RWPE2 (cell line): ENCODE results near the gene COL4A2.

Experiments
- ATAC-seq: fragments of 200-7000 bp; cut with Tn5 transposase; 3 replicates; pipeline ENCODE4 v1.9.1; 2021; ENCODE audit warnings: low read depth
- DNase-seq: peaks from one replicate; pipeline ENCODE4 v3.0.0-alpha.2; 2020; ENCODE audit warnings: low spot score
- H3K27ac ChIP-seq: fragments of 450-650 bp; 2 replicates; pipeline ENCODE4 v1.5.1; 2017; ENCODE audit warnings: mild to moderate bottlenecking; ENCODE audit not compliant: poor library complexity, severe bottlenecking
- H3K27me3 ChIP-seq: fragments of 250-450 bp; sonication (Bioruptor Pico); 2 replicates; pipeline ENCODE4 v1.5.1; 2021; ENCODE audit warnings: mild to moderate bottlenecking, moderate library complexity; ENCODE audit not compliant: insufficient read depth, poor library complexity, severe bottlenecking
- H3K36me3 ChIP-seq: fragments of 250-450 bp; sonication (Bioruptor Pico); 2 replicates; pipeline ENCODE4 v1.5.1; 2020; ENCODE audit warnings: low read depth, mild to moderate bottlenecking, moderate library complexity
- H3K4me1 ChIP-seq: fragments of 250-450 bp; sonication (Bioruptor Pico); 2 replicates; pipeline ENCODE4 v1.5.1; 2021; ENCODE audit warnings: mild to moderate bottlenecking, moderate library complexity; ENCODE audit not compliant: insufficient read depth, poor library complexity, severe bottlenecking
- H3K4me3 ChIP-seq: fragments of 250-450 bp; sonication (Bioruptor Pico); 2 replicates; pipeline ENCODE4 v1.5.1; 2021; ENCODE audit warnings: mild to moderate bottlenecking, moderate library complexity; ENCODE audit not compliant: severe bottlenecking
- H3K9me3 ChIP-seq: fragments of 250-450 bp; sonication (Bioruptor Pico); 2 replicates; pipeline ENCODE4 v1.5.1; 2021; ENCODE audit warnings: mild to moderate bottlenecking, moderate library complexity; ENCODE audit not compliant: severe bottlenecking
- TF ChIP-seq, protein P1 (sequence below): fragments of 450-650 bp; IDR thresholded peaks from one replicate; pipeline ENCODE4 v1.5.1; 2017; ENCODE audit warnings: mild to moderate bottlenecking, moderate library complexity; ENCODE audit not compliant: poor library complexity, severe bottlenecking

The COL4A2 gene

DNA sequence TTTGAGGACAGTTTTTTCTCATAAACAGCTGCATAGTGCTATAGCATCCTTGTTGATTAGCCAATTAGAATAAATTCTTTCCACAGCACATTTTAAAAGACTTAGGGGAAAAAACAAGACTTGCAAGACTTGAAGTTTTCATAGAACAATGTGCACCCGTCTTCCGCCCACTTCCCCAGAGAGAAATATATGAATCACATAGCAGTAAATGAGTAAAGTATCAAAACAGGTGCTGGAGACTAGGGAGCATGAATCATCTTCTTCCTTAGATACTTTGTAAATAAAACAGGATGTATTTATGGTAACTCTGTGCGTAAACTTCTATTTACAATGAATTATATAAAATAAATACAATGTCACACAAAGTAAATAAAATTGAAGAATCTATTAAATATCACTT lies 75.1 kb downstream of the COL4A2 start:
- no peaks in the 10 kb centered on the region for H3K9me3 ChIP-seq
- peaks cover 9% of the 10 kb centered on the region; the same call in 1 of the 2 replicates for H3K36me3 ChIP-seq
- peak; percentile 94 for ATAC-seq
- no peaks in the 10 kb centered on the region for H3K27me3 ChIP-seq
- H3K27ac ChIP-seq, result peak overlapping the region; percentile 41
- no peak for DNase-seq
- TF ChIP-seq, protein P1, sequence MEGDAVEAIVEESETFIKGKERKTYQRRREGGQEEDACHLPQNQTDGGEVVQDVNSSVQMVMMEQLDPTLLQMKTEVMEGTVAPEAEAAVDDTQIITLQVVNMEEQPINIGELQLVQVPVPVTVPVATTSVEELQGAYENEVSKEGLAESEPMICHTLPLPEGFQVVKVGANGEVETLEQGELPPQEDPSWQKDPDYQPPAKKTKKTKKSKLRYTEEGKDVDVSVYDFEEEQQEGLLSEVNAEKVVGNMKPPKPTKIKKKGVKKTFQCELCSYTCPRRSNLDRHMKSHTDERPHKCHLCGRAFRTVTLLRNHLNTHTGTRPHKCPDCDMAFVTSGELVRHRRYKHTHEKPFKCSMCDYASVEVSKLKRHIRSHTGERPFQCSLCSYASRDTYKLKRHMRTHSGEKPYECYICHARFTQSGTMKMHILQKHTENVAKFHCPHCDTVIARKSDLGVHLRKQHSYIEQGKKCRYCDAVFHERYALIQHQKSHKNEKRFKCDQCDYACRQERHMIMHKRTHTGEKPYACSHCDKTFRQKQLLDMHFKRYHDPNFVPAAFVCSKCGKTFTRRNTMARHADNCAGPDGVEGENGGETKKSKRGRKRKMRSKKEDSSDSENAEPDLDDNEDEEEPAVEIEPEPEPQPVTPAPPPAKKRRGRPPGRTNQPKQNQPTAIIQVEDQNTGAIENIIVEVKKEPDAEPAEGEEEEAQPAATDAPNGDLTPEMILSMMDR, result no peak
- H3K4me1 ChIP-seq, result peaks cover 18% of the 10 kb centered on the region
- no peak overlapping the region for H3K4me3 ChIP-seq

- DNase-seq (no peak), ATAC-seq (no peak)
- TF ChIP-seq, protein P1, result no peak
- H3K27me3 ChIP-seq, result no peaks in the 10 kb centered on the region
- peaks cover 20% of the 10 kb centered on the region for H3K4me1 ChIP-seq
- no peak overlapping the region for H3K4me3 ChIP-seq
- no peaks in the 10 kb centered on the region for H3K9me3 ChIP-seq
- peaks cover 6% of the 10 kb centered on the region; the same call in 1 of the 2 replicates for H3K36me3 ChIP-seq
- peak overlapping the region; percentile 41 for H3K27ac ChIP-seq
Measured at GRCh38 chr13:110382830-110383229, 75.7 kb downstream of the COL4A2 start.

DNA sequence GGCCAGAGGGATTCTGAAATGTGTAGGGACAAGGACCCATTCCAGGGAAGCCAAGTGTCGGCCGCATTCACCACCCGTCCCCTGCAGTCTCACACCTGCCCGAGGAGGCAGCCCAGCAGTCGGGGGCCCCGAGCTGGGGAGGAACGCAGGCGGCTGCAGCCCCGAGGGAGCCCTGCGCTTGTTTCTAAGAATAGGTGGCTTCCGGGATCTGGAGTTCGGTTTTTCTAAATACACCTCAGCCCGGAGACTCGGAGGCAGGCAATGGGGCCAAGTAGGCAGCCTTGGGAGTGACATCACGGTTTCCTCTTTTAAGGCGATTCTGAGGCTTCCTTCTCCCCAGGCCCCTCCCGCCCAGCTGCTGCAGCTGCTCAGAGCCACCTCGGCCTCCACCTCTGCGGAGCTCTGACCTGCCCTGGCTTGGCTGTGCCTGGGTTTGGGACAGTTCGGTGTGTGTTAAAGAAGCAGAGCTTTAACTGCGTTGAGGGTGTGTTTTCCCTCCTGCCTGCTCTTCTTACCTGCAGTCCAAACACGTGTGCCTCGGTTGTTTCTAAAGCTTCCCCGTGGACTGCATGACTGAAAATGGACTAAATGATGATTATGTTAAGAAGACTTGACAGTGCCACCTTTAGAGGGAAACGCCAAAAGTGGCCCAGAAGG lies 80.5 kb downstream of the COL4A2 start:
- ATAC-seq, result peak; percentile 63
- Histone ChIP-seq H3K9me3 (no peaks in the 10 kb centered on the region), H3K27ac (peak overlapping the region; percentile 73), H3K4me3 (no peak overlapping the region), H3K27me3 (no peaks in the 10 kb centered on the region), H3K4me1 (peaks cover 8% of the 10 kb centered on the region), H3K36me3 (peaks cover 16% of the 10 kb centered on the region)
- DNase-seq, result no peak
- TF ChIP-seq, protein P1, result no peak

- DNase-seq (no peak), ATAC-seq (peak; percentile 84)
- TF ChIP-seq, protein P1, result no peak
- Histone ChIP-seq H3K4me3 (no peak overlapping the region), H3K27ac (peak overlapping the region; percentile 73), H3K36me3 (peaks cover 16% of the 10 kb centered on the region), H3K4me1 (peaks cover 8% of the 10 kb centered on the region), H3K27me3 (no peaks in the 10 kb centered on the region), H3K9me3 (no peaks in the 10 kb centered on the region)
Measured at GRCh38 chr13:110388108-110388943, 81.2 kb downstream of the COL4A2 start.

DNA sequence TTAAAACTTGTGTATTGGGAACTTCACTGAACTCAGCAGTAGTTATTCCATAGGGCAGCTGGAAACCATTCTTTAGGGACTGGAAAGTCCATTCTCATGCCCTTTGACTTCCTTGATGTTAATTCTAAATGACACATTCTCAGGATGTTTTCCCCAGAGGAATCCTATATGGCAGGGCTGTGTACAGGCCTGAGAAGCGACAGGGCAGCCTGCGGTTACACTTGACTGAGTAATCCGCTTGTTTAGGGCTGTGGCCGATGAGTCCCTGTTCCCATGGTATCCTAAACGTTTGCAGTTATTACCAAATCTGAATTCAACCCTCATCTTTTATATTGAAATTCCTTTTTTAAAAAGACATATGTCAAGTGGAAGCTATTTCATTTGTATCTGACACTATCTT lies 83.5 kb downstream of the COL4A2 start:
- ATAC-seq (no peak), DNase-seq (no peak)
- Histone ChIP-seq H3K27me3 (no peaks in the 10 kb centered on the region), H3K4me3 (no peak overlapping the region), H3K36me3 (peaks cover 13% of the 10 kb centered on the region), H3K9me3 (no peaks in the 10 kb centered on the region), H3K27ac (no peak overlapping the region), H3K4me1 (peaks cover 8% of the 10 kb centered on the region)
- TF ChIP-seq, protein P1, result no peak
